GM18499 (cell line): ENCODE results near the gene KLHDC7A.

Experiments
- ATAC-seq: cut with Tn5 transposase; IDR thresholded peaks from one replicate; pipeline ENCODE4 v1.9.1; 2021; ENCODE audit warnings: moderate number of reproducible peaks; ENCODE audit not compliant: insufficient read depth, unreplicated experiment

Gene KLHDC7A

DNA sequence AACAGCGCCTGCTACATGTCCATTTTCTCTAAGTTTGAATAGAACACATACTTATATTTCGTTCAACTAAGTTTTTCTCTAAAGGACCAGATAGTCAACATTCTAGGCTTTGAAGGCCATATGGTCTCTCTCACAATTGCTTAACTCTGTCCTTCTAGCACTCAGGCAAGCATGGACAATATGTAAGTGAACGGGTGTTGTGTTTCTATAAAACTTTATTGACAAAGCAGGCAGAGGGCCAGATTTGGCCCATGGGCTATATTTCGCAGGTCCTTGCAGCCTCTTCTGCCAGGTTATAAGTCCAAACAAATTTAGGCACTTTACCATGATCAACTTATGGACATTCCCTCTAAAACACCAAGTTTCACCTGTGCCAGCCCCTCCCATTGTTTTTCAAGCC lies 21.1 kb downstream of the KLHDC7A start:
- ATAC-seq, result no peak

DNA sequence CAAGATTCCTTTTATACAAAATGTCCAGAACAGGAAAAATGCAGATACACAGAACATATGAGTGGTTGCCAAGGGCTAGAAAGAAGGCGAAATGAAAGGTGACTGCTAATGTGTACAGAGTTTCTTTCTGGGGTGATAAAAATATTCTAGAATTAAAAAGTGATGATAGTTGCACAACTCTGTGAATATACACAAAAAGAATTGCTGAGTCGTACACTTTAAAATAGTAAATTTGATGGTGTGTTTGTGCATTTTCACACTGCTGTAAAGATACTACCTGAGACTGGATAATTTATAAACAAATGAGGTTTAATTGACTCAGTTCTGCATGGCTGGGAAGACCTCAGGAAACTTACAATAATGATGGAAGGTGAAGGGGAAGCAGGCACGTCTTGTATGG lies 23.9 kb downstream of the KLHDC7A start:
- no peak for ATAC-seq

DNA sequence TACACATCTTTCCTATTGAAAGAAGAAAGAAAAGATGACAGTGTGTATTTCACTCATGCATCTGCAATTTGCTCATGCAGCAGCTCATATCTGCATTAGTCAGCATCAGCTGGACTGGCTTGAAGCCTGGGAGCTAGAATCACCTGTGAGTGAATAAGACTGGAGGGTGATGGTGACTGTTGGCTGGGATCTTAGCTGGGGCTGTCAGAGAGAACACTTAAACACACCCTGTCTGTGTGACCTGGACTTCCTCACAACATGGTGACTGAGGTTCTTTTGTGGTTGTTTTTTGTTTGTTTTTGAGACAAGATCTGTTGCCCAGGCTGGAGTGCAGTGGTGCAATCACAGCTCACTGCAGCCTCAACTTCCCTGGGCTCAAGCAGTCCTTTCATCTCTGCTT lies 24.9 kb downstream of the KLHDC7A start:
- ATAC-seq, result no peak

DNA sequence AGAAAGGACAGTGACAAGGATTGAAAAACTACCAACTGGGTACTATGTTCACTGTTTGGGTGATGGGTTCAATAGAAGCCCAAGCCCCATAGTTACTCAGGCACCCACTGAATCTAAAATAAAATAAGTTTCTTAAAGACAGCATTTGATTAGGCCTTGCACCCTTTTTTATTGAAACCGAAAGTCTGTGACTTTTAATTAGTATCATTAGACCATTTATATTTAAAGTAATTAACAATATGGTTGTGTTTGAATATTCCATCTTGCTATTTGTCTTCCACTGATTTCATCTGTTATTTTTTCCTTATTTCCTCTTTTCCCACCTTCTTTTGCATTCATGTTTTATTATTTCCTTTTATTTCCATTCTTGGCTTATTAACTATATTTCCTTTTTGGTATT lies 27.4 kb downstream of the KLHDC7A start:
- no peak for ATAC-seq

DNA sequence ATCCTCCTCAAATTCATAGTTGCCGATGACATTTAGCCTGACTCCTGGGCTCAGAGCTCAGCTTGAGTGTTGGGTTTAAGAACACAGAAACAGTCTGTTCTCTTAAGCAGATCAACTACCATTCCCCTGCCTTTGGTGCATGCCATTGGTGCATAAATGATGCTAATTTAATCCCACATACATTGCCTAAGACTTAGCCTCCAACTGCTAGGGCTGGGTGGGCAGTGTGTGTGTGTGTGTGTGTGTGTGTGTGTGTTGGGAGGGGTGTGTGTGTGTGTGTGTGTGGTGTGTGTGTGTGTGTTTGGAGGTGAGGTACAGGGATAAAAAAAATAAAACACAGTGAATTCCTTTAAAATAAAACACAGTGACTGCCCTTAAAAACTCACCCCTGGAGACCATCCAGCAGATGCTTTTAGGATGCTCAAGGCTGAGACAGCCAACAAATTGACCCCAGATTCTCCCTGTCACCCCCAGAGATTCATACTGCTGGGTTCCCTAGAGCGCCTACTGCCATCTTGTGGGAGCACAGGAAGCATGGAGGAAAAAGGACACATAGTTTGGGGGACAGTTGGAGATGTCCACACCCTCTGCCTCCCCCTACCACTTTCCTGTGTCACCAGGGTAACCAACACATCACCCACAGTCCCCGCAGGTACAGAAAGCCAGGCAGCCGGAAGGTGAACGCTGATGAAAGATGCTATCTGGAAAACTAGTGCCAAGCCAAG lies 30.6 kb downstream of the KLHDC7A start:
- ATAC-seq, result no peak

DNA sequence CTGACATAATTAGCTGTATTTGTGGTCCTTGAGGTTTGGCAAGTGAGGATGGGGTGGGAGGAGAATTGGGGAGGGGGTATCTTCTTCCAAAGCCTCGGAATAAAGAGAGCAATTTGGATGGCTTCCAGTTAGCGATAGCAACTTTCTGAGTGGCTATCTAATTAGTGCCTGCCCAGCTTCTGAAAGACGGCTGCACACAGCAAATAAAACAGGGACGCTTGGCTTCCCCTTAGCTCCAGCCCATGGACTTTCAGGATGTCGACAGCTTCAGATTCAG lies 31.1 kb downstream of the KLHDC7A start:
- ATAC-seq, result no peak

DNA sequence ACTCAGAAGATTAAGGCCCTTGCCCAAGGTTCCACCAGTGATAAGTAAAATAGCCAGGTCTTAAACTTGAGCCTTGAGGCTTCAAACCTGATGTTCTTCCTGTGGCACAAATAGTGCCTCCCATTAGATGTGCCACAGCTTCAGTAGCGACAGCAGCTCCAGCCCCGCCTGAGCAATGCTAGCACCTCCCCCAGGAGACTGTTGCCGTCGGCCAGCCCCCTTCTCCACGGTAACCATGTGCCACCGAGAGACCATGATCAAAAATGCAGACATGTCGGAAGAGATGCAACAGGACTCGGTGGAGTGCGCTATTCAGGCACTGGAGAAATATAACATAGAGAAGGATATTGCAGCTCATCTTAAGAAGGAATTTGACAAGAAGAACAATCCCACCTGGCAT lies 32.2 kb downstream of the KLHDC7A start:
- ATAC-seq, result no peak

DNA sequence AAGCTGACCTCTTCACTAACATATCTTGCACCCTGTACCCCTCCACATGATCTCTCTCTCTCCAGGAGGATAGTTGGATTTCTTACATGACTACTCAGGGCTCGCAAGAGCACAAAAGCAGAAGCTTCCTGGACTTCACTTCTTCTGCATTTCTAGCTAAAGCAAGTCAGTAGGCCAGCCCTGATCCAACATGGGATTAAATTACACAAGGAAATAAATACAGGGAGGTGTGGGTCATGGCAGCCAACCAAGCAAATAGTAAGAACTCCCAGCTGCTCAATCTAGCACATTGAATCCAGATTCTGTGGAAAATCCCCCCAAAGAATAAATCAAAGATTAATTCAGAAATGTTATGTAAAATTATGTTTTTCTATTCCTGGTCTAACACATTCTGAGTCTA lies 33.3 kb downstream of the KLHDC7A start:
- ATAC-seq, result no peak

DNA sequence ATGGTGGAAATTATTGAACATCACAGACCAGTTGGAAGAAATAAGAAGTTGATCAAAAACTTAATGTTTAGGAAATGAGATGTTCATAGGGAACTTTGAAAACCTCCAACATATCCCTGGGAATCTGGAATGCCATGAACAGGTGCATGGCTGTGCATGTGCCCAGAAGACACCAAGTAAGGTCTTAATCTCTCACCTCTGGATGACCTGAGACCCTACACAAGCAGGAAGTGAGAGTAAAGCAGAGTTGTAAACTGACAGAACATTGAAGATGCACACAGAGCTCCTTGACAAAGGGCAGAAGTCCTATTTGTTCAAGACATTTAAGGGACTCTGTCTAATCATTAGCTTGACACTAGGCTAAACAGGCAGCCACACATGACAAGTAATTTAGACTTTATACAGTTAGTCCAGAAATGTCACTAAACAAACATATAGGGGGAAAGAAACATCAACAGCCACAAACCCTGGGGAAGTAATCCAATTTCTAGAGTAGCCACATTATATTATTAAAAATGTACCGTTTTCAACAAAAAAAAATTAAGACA lies 34.5 kb downstream of the KLHDC7A start:
- no peak for ATAC-seq

DNA sequence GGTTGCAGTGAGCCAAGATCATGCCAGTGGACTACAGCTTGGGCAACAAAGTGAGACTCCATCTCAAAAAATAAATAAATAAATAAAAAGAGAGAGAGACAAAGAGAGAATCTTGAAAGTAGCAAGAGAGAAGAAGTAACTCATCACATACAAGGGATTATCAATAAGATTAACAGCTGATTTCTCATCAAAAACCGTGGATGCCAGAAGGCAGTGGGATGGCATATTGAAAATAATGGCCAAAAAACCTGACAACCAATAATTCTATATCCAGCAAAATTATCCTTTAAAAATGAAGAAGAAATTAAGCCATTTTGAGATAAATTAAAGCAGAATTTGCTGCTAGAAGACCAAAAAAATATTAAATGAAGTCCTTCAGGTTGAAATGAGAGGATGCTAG lies 35.7 kb downstream of the KLHDC7A start:
- no peak for ATAC-seq

DNA sequence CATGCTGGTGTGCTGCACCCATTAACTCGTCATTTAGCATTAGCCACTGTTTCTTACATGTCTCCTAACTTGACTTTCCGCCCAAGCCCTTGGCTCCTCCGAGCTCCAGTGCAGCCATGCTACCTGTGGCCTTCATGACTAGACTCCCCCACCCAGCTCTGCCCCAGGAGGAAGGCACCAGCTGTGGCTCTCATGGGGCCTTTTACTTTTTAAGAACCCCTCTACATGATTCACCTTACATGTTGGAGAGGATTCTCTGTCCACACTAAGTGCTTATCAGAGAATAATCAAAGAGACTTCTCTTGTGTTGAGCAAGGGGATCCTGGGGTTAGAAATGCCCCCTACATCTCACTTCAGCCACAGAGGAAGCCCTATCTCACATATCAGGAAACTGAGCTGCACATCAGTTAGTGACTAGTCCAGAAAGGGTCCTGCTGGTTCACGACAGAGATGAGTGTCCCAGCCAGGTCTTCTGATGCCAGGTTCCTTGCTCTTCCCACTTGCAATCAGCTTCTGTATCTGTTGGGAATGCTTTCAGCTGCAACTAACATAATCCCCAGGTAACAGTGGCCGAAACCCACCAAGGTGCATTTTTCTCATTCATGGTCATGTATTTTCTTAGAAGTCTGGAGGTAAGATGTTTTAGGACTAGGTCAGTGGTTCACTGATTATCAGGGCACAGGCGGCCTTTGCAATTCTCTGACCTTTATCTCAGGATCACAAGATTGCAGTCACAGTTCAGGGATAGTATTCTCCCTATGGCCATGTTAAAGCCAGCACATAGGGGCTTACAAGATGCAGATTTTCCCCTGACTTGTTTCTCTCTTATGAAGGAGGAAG lies 45.9 kb downstream of the KLHDC7A start:
- no peak for ATAC-seq

DNA sequence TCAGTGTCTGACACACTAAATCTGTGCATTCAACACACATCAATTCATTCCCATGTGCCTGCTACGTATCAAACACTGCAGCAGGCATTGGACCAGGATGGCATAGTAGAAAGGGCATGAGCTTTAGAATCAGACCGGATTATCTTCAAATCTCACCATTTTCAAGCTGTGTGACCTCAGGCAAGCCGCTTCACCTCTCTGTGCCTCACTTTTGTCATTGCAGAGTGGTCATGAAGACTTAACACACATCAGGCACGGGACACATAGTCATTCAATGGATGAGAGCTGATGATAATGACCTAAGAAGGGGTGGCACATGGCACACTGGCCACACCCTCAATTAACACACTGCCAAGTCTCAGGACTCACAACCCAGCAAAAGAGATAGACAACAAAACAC lies 46.8 kb downstream of the KLHDC7A start:
- no peak for ATAC-seq

DNA sequence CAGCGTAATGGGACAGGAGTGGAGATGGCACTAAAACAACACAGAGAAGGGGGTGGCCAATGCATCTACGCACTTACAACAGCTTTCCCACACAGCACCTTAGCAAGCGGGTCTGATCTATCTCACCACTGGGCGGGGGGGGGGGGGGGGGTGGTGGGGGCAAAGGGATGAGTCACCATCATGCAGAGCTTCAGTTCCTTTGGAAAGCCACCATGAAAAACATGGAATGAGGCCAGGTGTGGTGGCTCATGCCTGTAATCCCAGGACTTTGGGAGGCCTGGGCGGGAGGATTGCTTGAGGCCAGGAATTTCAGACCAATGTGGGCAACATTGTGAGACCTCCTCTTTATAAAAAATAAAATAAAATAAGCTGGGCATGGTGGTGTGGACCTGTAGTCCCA lies 47.2 kb downstream of the KLHDC7A start:
- no peak for ATAC-seq

DNA sequence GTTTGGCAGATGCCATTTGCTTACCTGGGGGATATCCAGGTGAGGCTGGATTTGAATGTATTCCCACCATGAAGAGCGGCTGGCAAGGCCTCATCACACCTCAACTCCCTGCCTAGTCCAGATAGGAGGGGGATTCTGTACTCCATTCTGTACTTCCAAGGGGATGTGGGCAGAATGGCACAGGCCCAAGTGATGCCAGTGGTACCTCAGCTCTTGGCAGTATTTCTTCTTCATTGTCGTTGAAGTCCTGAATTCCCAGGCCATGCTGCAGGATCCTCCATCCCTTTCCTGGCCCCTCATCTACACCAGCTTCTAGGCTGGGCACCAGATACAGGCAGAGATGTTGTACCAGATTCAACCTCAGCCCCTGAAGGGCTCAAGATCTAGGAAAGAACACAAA lies 47.9 kb downstream of the KLHDC7A start:
- no peak for ATAC-seq

DNA sequence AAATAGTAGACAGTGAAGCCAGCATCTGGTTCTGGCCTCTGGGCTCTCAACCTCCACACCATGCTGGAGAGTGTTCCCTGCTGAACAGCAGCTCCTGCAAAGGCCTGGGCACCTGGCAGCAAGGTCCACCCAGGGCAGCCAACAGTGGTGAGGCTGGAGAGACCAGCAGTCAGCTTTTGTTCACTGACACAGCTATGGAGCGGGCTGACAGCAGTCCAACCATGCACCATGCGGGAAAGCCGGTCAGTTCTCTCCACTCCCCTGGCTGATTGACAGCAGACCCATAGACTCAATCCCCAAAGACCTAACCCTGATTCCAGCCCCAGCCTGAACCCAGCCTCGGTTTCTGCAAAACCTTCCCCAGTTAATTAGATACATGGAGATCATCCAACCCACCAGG lies 49.0 kb downstream of the KLHDC7A start:
- ATAC-seq, result no peak

DNA sequence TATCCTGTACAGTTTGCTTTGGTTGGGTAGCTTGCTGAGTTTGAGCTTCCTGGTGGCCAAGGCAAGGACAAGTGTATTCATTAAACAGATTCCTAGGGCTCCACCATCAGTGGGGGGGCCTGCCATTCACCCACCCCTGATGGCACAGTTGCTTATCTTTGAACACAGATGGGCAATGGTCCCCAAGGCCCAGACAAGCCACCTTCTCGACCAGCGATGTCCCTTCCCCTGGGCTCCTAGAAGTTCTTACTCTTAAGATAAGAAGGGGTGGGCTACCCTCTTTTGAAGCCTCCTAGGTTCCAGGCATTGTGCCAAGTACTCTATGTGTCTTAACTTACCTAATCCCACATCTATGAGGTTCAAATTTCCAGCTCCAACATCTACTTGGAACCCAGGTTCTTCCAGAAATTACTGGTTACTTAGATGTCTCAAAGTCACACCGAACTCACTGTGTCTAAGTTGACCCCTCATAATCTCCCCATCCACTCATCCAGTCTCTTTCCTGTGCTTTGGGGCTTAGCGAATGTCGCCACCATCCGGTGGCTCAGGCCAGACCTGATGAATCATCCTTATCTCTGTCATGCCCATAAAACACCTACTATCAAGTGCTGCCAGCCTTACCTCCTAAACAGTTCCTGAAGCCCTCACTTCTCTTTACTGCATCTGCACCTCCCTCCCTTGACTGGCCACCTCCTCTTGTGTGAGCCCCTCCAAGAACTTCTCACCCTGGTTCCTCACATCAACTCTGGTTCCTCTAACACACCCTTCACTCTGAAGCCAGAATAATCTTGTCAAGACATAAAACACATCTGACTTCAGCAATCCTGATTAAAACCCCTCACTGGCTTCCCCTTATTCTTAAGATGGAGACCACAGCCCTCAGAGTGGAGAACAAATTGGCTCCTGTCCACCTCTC lies 50.1 kb downstream of the KLHDC7A start:
- no peak for ATAC-seq

DNA sequence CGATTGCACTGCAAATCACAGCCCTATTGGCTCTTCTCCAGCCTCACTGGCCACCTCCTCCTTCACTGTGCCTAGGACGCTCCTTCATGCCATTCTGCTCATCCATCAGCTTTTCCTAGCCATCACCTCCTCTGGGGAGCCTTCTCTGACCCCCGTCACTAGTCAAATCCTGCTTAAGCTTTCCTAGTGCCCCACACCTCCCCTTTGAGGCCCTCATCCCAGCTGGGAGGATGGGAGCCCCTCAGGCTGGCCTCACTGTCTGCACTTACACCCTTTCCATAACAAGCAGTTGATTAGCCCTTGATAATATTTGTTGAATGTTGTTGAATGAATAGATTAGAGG lies 50.7 kb downstream of the KLHDC7A start:
- no peak for ATAC-seq

DNA sequence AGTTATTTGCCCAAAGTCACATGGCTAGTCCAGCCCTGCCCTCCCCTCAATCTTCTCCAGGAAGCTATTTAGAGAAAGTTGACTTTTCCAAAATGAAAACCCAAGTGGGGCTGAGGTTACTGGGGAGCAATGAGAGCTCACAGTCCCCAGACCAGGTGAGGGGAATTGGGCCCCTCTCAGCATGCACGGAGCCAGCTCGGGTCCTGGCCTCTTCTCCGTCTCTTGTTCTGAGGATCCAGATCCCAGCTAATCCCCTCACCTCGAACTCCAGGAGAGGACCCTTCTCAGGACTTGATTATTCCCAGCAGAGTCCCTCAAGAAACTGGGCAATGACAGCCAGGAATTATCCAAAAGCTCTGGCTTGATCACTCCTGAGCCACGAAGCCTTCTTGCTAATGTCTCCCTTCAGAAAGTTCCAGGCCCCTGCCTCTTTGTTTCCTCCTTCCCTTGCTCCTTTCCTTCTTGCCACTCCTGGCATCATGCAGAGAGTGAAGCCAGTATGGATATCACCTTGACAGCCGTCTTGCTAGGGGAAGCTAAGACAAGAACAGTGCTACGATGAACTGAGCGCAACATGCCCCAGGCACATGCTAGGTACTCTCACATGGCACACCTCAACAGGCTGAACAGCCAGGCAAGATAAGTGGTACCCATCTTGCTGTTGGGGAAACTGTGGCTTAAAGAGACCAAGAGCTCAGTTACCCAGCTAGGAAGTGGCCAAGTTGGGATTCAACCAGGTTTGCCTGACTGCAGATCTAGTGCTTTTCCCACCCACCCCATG lies 51.9 kb downstream of the KLHDC7A start:
- no peak for ATAC-seq

DNA sequence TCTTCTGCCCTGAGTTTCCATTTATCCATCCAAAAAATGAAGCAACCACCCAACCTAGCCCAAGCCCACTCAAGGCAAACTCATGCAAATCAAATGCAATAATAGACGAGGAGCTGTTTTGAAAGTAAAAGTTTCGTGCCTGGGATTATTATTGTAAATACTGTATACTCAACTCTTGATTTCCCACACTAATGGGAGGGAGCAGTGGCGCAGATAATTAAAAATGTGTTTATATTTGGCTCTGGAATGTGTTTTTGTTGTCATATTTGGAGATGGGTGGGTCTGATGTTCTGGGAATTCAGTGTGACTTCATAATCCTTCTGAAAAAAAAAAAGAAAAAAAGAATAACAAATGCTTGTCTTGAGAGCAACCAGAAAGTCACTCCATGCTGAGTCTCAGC lies 52.5 kb downstream of the KLHDC7A start:
- ATAC-seq, result no peak

DNA sequence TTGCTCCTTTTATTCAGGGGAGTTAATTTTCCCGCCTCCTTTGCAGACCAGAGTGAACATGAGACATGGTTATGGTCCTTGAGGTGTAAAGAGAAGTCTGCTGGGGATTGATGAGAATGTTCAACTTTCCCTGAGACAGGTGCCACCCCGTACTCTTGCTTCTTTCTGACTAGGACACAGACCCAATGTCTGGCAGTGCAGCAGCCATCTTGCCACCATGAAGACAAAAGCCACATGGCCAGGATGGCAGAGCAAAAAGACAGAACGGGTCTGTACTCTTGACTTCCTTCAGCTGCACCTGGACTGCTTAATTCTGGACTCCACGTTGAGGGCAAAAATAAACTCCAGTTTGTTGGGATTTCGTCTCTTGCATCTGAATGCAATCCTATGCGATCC lies 54.1 kb downstream of the KLHDC7A start:
- no peak for ATAC-seq
